HCT116 (cell line): ENCODE results near the gene FSIP1. TPM values are rescaled to one million over a fixed set of nuclear protein-coding genes. Genes with fewer than 3 reads are reported as not detected.

ENCODE experiments used
- ATAC-seq: fragments of 200-7000 bp; cut with Tn5 transposase; 2 replicates; pipeline ENCODE4 v1.9.1; 2020; ENCODE audit warnings: mild to moderate bottlenecking, moderate library complexity
- BruUV-seq: library from RNA; stranded (reverse); fragments of 400-500 nt; replicated peaks from 2 replicates; lab custom pipeline; 2021; lab: Mats Ljungman, UMichigan
- CTCF ChIA-PET: fragments of 300-600 bp; sonication (Branson Sonifier 250); formaldehyde crosslinking; loops from one replicate; lab custom pipeline; 2021; ENCODE audit warnings: antibody characterized with exemption; lab: Charles Lee
- POLR2A ChIA-PET: fragments of 300-600, 350-600 bp; sonication (Branson Sonifier 250); formaldehyde crosslinking; loops from one replicate; lab custom pipeline; 2021; ENCODE audit warnings: antibody characterized with exemption; lab: Charles Lee
- RAD21 ChIA-PET, 2 experiments: fragments of 300-600 bp; sonication (Branson Sonifier 250); formaldehyde crosslinking; loops; one replicate each; lab custom pipeline; 2023; ENCODE audit warnings: low total read pairs in 2 of 2; ENCODE audit not compliant: uncharacterized antibody in 2 of 2, unreplicated experiment in 2 of 2, low non-redundant PET in 1 of 2; lab: Charles Lee
- DNase-seq: peaks from one replicate; pipeline ENCODE4 v3.0.0-alpha.2; 2010; ENCODE audit warnings: low read depth, low spot score
- H2AFZ ChIP-seq: fragments of 200-600 bp; shearing (Covaris generic), sonication (generic); 2 replicates; pipeline ENCODE4 v1.6.1; 2017; ENCODE audit warnings: low read depth, mixed run types, mixed read lengths, antibody characterized with exemption, low read length; ENCODE audit not compliant: poor library complexity, severe bottlenecking
- H3K27ac ChIP-seq: 2 replicates; pipeline ENCODE4 v1.5.1; 2012; ENCODE audit warnings: low read depth, low read length
- H3K27me3 ChIP-seq: fragments of 200-600 bp; sonication (generic); 2 replicates; pipeline ENCODE4 v1.6.1; 2016; ENCODE audit warnings: mixed run types, low read length, mixed read lengths; ENCODE audit not compliant: insufficient read depth
- H3K36me3 ChIP-seq, 2 experiments: fragments of 200-500 bp in 1 of 2; fragments of 200-600 bp in 1 of 2; sonication (Bioruptor generic) in 1 of 2; sonication (generic) in 1 of 2; 2 replicates each; pipeline versions ENCODE4 v1.5.1 to v1.6.1; 2014 to 2016; ENCODE audit warnings: low read length in 2 of 2, inconsistent platforms in 1 of 2, mixed read lengths in 1 of 2, mixed run types in 1 of 2; ENCODE audit not compliant: insufficient read depth in 2 of 2, control insufficient read depth in 1 of 2
- H3K4me1 ChIP-seq, 2 experiments: fragments of 200-600 bp in 1 of 2; sonication (generic) in 1 of 2; 2 replicates each; pipeline versions ENCODE4 v1.5.1 to v1.6.1; 2012 to 2017; ENCODE audit warnings: low read length in 2 of 2, inconsistent platforms in 1 of 2, mild to moderate bottlenecking in 1 of 2, mixed read lengths in 1 of 2, mixed run types in 1 of 2, moderate library complexity in 1 of 2; ENCODE audit not compliant: insufficient read depth in 2 of 2, control insufficient read depth in 1 of 2
- H3K4me2 ChIP-seq: fragments of 200-600 bp; sonication (generic); 2 replicates; pipeline ENCODE4 v1.6.1; 2017; ENCODE audit warnings: mixed run types, low read length, mixed read lengths
- H3K4me3 ChIP-seq, 2 experiments: fragments of 200-600 bp in 1 of 2; sonication (generic) in 1 of 2; replicated peaks in 1 of 2; 2 replicates each; pipeline ENCODE4 v1.5.1; 2011 to 2016; ENCODE audit warnings: low read length in 2 of 2, control low read depth in 1 of 2, low read depth in 1 of 2, mild to moderate bottlenecking in 1 of 2, mixed read lengths in 1 of 2, mixed run types in 1 of 2
- H3K79me2 ChIP-seq: fragments of 200-600 bp; sonication (generic); 2 replicates; pipeline ENCODE4 v1.6.1; 2017; ENCODE audit warnings: mild to moderate bottlenecking, mixed run types, low read length, moderate library complexity, mixed read lengths; ENCODE audit not compliant: insufficient read depth
- H3K9ac ChIP-seq: fragments of 200-600 bp; sonication (generic); 2 replicates; pipeline ENCODE4 v1.6.1; 2016; ENCODE audit warnings: low read length, mixed read lengths
- H3K9me2 ChIP-seq: fragments of 200-600 bp; sonication (generic), shearing (Covaris generic); 2 replicates; pipeline ENCODE4 v1.6.1; 2017; ENCODE audit warnings: mixed run types, mild to moderate bottlenecking, moderate library complexity; ENCODE audit not compliant: insufficient read depth
- H3K9me3 ChIP-seq, 2 experiments: fragments of 200-500 bp in 1 of 2; fragments of 200-600 bp in 1 of 2; sonication (Bioruptor generic) in 1 of 2; sonication (generic) in 1 of 2; 2 replicates each; pipeline ENCODE4 v1.6.1; 2014 to 2017; ENCODE audit warnings: low read length in 2 of 2, mixed read lengths in 2 of 2, inconsistent platforms in 1 of 2, low read depth in 1 of 2, mild to moderate bottlenecking in 1 of 2, mixed run types in 1 of 2, moderate library complexity in 1 of 2; ENCODE audit not compliant: control insufficient read depth in 1 of 2, insufficient read depth in 1 of 2
- H4K20me1 ChIP-seq: fragments of 200-600 bp; sonication (generic), shearing (Covaris generic); 2 replicates; pipeline ENCODE4 v1.6.1; 2017; ENCODE audit warnings: mixed run types, mild to moderate bottlenecking, moderate library complexity; ENCODE audit not compliant: insufficient read depth
- CEBPB ChIP-seq: IDR thresholded peaks from 2 replicates; pipeline ENCODE4 v1.6.1; 2012; ENCODE audit warnings: low read depth
- EZH2 ChIP-seq: fragments of 200-600 bp; sonication (generic); IDR thresholded peaks from 2 replicates; pipeline ENCODE4 v1.6.1; 2017; ENCODE audit warnings: antibody characterized with exemption, mixed run types
- EZH2phosphoT487 ChIP-seq: fragments of 200-600 bp; IDR thresholded peaks from 2 replicates; pipeline ENCODE4 v1.6.1; 2018; ENCODE audit warnings: antibody characterized with exemption, borderline replicate concordance
- FOSL1 ChIP-seq: IDR thresholded peaks from 2 replicates; pipeline ENCODE4 v1.6.1; 2012; ENCODE audit warnings: low read depth
- JUND ChIP-seq: IDR thresholded peaks from 2 replicates; pipeline ENCODE4 v1.6.1; 2012
- POLR2A ChIP-seq: IDR thresholded peaks from 2 replicates; pipeline ENCODE4 v1.7.0; 2011; ENCODE audit warnings: borderline replicate concordance; ENCODE audit not compliant: insufficient read depth, insufficient read length; ENCODE audit errors: extremely low read depth
- POLR2AphosphoS5 ChIP-seq: IDR thresholded peaks from 2 replicates; pipeline ENCODE4 v1.6.1; 2011; ENCODE audit warnings: mild to moderate bottlenecking, low read depth, low read length, moderate library complexity
- SIN3A ChIP-seq: IDR thresholded peaks from 2 replicates; pipeline ENCODE4 v1.6.1; 2012; ENCODE audit warnings: low read depth
- SP1 ChIP-seq: IDR thresholded peaks from 2 replicates; pipeline ENCODE4 v1.6.1; 2012; ENCODE audit warnings: low read depth
- SRF ChIP-seq: IDR thresholded peaks from 2 replicates; pipeline ENCODE4 v1.6.1; 2012; ENCODE audit warnings: low read depth
- TCF7L2 ChIP-seq: IDR thresholded peaks from 2 replicates; pipeline ENCODE4 v1.7.0; 2011; ENCODE audit warnings: borderline replicate concordance, inconsistent platforms; ENCODE audit not compliant: insufficient read depth, insufficient read length; ENCODE audit errors: extremely low read depth
- YY1 ChIP-seq: IDR thresholded peaks from 2 replicates; pipeline ENCODE4 v1.6.1; 2011; ENCODE audit warnings: low read length, low read depth, moderate library complexity, mild to moderate bottlenecking; ENCODE audit not compliant: insufficient replicate concordance; ENCODE audit errors: extremely low read depth
- ZFX ChIP-seq: fragments of 450-650 bp; IDR thresholded peaks from 2 replicates; pipeline ENCODE4 v1.6.1; 2017
- ZNF274 ChIP-seq: fragments of 200-500 bp; sonication (Bioruptor generic); IDR thresholded peaks from 2 replicates; pipeline ENCODE4 v1.6.1; 2014; ENCODE audit warnings: mild to moderate bottlenecking, low read depth, low read length, inconsistent platforms
- intact Hi-C: fragments of 100-400 bp; cut with micrococcal nuclease; formaldehyde crosslinking; loops from 2 replicates; pipeline ENCODE4 v1.10.0; 2022
- total RNA-seq: library from RNA; stranded (reverse); gene quantifications from one replicate; pipeline ENCODE4 v1.2.1, GENCODE V29; 2021; ENCODE audit not compliant: unreplicated experiment
- TF ChIP-seq, protein P1 (sequence below): IDR thresholded peaks from 2 replicates; pipeline ENCODE4 v1.6.1; 2012
- TF ChIP-seq, protein P2 (sequence below): IDR thresholded peaks from 2 replicates; pipeline ENCODE4 v1.6.1; 2012
- TF ChIP-seq, protein P3 (sequence below): IDR thresholded peaks from 2 replicates; pipeline ENCODE4 v1.6.1; 2011; ENCODE audit warnings: mild to moderate bottlenecking, low read length, moderate library complexity; ENCODE audit not compliant: insufficient replicate concordance; ENCODE audit errors: extremely low read depth

FSIP1 gene
- total RNA-seq, 1 experiment from 2014 or later = 0.42 TPM

DNA sequence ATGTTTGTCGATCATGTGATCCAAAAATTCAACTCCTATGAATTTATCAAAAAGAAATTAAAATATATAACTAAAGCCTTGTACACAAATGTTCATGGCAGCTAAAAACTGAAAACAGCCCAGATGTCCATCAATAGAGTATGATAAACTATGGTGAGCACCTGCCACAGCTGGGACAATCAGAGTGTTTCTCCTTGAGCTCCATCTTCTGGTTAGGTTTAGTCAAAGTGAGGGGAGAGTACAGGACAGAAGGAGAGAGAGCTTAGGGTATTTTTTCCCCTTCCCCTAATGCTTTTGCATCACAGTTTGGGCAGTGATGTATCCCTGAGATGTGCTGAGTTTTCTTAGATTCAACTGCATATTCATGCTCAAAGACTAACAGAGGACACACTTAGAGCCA, 65.5 kb downstream of the FSIP1 start:
- H3K27ac ChIP-seq = no peak overlapping the region
- ChIA-PET RAD21 (no interaction called here), CTCF (interaction anchor here (1.0 to 1.5 kb wide), 2 partner anchors 39 to 137 kb away, joined by 3 to 4 read pairs; no protein-coding TSS in a partner anchor), POLR2A (no interaction called here)
- no peaks in the 10 kb centered on the region for H3K9me3 ChIP-seq
- DNase-seq (no peak), ATAC-seq (no peak)
- intact Hi-C loops = no loop called here
- H3K4me3 ChIP-seq = no peak overlapping the region
- no peaks in the 10 kb centered on the region for H3K9me2 ChIP-seq
- no TSS peak for BruUV-seq
- TF ChIP-seq JUND = no peak
- no peak for TF ChIP-seq EZH2
- TF ChIP-seq, protein P1, sequence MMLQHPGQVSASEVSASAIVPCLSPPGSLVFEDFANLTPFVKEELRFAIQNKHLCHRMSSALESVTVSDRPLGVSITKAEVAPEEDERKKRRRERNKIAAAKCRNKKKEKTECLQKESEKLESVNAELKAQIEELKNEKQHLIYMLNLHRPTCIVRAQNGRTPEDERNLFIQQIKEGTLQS = no peak
- TF ChIP-seq TCF7L2 = no peak
- TF ChIP-seq ZFX = no peak
- TF ChIP-seq CEBPB = no peak
- TF ChIP-seq SRF = no peak
- no peak for TF ChIP-seq POLR2AphosphoS5
- TF ChIP-seq EZH2phosphoT487 = no peak
- TF ChIP-seq FOSL1 = no peak
- TF ChIP-seq SIN3A = no peak
- TF ChIP-seq ZNF274 = no peak
- no peak for TF ChIP-seq POLR2A
- no peak for TF ChIP-seq SP1
- no peak for TF ChIP-seq YY1
- TF ChIP-seq, protein P2, sequence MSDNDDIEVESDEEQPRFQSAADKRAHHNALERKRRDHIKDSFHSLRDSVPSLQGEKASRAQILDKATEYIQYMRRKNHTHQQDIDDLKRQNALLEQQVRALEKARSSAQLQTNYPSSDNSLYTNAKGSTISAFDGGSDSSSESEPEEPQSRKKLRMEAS = no peak
- TF ChIP-seq, protein P3, sequence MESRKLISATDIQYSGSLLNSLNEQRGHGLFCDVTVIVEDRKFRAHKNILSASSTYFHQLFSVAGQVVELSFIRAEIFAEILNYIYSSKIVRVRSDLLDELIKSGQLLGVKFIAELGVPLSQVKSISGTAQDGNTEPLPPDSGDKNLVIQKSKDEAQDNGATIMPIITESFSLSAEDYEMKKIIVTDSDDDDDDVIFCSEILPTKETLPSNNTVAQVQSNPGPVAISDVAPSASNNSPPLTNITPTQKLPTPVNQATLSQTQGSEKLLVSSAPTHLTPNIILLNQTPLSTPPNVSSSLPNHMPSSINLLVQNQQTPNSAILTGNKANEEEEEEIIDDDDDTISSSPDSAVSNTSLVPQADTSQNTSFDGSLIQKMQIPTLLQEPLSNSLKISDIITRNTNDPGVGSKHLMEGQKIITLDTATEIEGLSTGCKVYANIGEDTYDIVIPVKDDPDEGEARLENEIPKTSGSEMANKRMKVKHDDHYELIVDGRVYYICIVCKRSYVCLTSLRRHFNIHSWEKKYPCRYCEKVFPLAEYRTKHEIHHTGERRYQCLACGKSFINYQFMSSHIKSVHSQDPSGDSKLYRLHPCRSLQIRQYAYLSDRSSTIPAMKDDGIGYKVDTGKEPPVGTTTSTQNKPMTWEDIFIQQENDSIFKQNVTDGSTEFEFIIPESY = no peak
- H3K4me2 ChIP-seq = no peak overlapping the region
- H3K36me3 ChIP-seq = no peaks in the 10 kb centered on the region
- H2AFZ ChIP-seq = no peak overlapping the region
- no peaks in the 10 kb centered on the region for H3K4me1 ChIP-seq
- no peak overlapping the region for H3K9ac ChIP-seq
- H3K27me3 ChIP-seq = no peaks in the 10 kb centered on the region
- H3K79me2 ChIP-seq = no peaks in the 10 kb centered on the region
- no peaks in the 10 kb centered on the region for H4K20me1 ChIP-seq
